ENCODE measurements around the gene BATF.

Gene BATF

DNA sequence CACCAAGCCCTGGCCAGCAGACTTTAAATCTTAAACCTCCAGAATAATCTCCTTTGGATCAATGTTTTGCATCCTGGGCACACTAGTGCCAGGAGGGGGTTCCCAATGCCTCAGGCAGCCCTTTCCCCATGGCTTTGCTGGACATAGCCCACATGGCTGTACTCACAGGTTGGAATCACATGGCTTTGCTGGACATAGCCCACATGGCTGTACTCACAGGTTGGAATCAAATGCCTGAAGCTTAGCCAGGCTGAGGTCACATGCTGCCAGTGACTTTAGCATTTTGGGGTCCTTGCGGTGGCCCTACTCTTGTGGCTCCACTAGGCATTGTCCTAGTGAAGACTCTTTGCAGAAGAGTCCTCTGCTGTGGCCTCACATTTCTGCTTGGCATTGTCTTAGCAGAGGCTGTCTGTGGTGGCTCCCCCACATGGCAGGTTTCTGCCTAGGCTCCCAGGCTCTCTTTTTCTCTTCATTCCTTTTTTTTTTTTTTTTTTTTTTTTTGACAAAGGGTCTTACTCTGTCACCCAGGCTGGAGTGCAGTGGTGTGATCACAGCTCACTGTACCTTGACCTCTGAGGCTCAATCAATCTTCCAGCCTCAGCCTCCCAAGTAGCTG is 69.2 kb downstream of the BATF start:
- H3K27ac ChIP-seq (ENCODE audit: low read depth, low read length) = no peak overlapping the region
- no peak overlapping the region for H3K9ac ChIP-seq (ENCODE audit: low read length)
- no peak overlapping the region for H3K4me3 ChIP-seq (ENCODE audit: low read depth in 1 of 2, low read length in 2 of 2)
- no peaks in the 10 kb centered on the region for H3K9me3 ChIP-seq (ENCODE audit: low read length)
- no peaks in the 10 kb centered on the region for H3K36me3 ChIP-seq (ENCODE audit: insufficient read depth, low read length)
- no peaks in the 10 kb centered on the region for H3K27me3 ChIP-seq (ENCODE audit: control insufficient read depth in 1 of 2, insufficient read depth in 2 of 2, low read length in 2 of 2)
- H3K4me1 ChIP-seq (ENCODE audit: insufficient read depth, low read length) = no peaks in the 10 kb centered on the region

DNA sequence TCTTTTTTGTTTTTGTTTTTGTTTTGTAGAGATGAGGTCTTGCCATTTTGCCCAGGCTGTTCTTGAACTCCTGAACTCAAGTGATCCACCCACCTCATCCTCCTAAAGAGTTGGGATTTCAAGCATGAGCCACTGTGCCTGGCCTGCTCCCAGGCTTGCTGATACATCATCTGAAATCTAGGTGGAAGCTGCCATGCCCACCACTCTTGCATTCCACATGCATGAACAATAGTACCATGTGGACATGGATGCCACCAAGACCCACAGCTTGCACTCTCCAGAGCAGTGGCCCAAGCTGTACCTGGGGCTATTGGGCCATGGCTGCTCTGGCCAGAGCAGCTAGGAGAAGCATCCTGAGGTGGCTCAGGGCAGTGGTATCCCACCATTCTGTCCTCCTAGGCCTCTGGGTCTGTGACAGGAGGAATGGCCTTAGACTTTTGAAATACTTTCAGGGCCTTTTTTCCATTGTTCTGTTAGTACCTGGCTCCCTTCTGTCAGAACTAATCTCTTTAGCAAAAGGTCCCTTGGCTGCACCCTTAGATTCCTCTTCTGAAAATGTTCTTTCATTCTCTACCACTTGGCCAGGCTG is 69.8 kb downstream of the BATF start:
- Histone ChIP-seq H3K9ac (ENCODE audit: low read length) (no peak overlapping the region), H3K9me3 (ENCODE audit: low read length) (no peaks in the 10 kb centered on the region), H3K27me3 (ENCODE audit: control insufficient read depth in 1 of 2, insufficient read depth in 2 of 2, low read length in 2 of 2) (no peaks in the 10 kb centered on the region), H3K27ac (ENCODE audit: low read depth, low read length) (no peak overlapping the region), H3K36me3 (ENCODE audit: insufficient read depth, low read length) (no peaks in the 10 kb centered on the region), H3K4me1 (ENCODE audit: insufficient read depth, low read length) (no peaks in the 10 kb centered on the region), H3K4me3 (ENCODE audit: low read depth in 1 of 2, low read length in 2 of 2) (no peak overlapping the region)

DNA sequence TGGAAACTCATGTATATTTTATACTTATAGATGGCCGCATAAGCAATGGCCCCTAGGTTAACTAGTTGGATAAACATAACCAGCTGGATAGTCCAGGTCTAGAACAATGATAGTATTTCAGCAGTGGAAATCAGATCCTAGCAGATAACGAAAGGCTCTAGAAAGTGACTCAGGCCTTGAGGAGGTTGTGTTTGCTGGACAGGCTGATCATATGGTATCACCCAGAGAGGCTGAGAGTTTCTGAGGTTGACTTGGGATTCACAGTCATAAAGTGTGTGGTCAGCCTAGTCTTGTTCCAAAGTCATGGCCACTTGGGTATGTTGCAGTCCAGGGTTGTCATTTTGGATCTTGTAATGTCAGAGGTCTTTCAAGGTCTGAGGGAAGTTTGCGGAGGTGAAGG is 73.0 kb downstream of the BATF start:
- no peak overlapping the region for H3K9ac ChIP-seq (ENCODE audit: low read length)
- no peaks in the 10 kb centered on the region for H3K36me3 ChIP-seq (ENCODE audit: insufficient read depth, low read length)
- no peaks in the 10 kb centered on the region for H3K4me1 ChIP-seq (ENCODE audit: insufficient read depth, low read length)
- no peaks in the 10 kb centered on the region for H3K27me3 ChIP-seq (ENCODE audit: control insufficient read depth in 1 of 2, insufficient read depth in 2 of 2, low read length in 2 of 2)
- H3K9me3 ChIP-seq (ENCODE audit: low read length) = no peaks in the 10 kb centered on the region
- no peak overlapping the region for H3K27ac ChIP-seq (ENCODE audit: low read depth, low read length)
- H3K4me3 ChIP-seq (ENCODE audit: low read depth in 1 of 2, low read length in 2 of 2) = no peak overlapping the region

Data from muscle layer of colon (tissue), 2 donors.